ENCODE data around the gene LHB.

LHB gene

GRCh38 chr19:48993175-48994034, 23.5 kb downstream of the LHB start, which contains the start of the genes GYS1 and RUVBL2:
Gene GYS1, minus strand, starts transcription at chr19:48993309. Its CDS starts 197 bp downstream, at chr19:48993112.
Gene RUVBL2, plus strand, starts transcription at chr19:48993887. Its CDS starts 25 bp downstream, at chr19:48993912.
- H3K4me3 ChIP-seq (ENCODE audit: low read depth, low read length) = peak within 1 kb of the TSS; percentile 83
- peak; percentile 99 for TF ChIP-seq CTCF (IDR thresholded peaks at IDR 0.05; ENCODE audit: borderline replicate concordance, insufficient read depth, low read depth, low read length)

- H3K4me3 ChIP-seq (ENCODE audit: low read depth, low read length) = peak overlapping the region; percentile 75
- TF ChIP-seq CTCF (IDR thresholded peaks at IDR 0.05; ENCODE audit: borderline replicate concordance, insufficient read depth, low read depth, low read length) = no peak
These were observed 24.2 kb downstream of the LHB start for GRCh38 chr19:48992581-48993174.

- no peak for TF ChIP-seq CTCF (IDR thresholded peaks at IDR 0.05; ENCODE audit: borderline replicate concordance, insufficient read depth, low read depth, low read length)
- peak overlapping the region; percentile 75 for H3K4me3 ChIP-seq (ENCODE audit: low read depth, low read length)
These were observed 24.9 kb downstream of the LHB start for GRCh38 chr19:48991873-48992580.

GRCh38 chr19:48991011-48991609, 25.8 kb downstream of the LHB start:
- TF ChIP-seq CTCF (IDR thresholded peaks at IDR 0.05; ENCODE audit: borderline replicate concordance, insufficient read depth, low read depth, low read length) = no peak
- no peak overlapping the region for H3K4me3 ChIP-seq (ENCODE audit: low read depth, low read length)

- H3K4me3 ChIP-seq (ENCODE audit: low read depth, low read length) = no peak overlapping the region
- no peak for TF ChIP-seq CTCF (IDR thresholded peaks at IDR 0.05; ENCODE audit: borderline replicate concordance, insufficient read depth, low read depth, low read length)
These were observed 26.5 kb downstream of the LHB start for GRCh38 chr19:48990400-48990799.

- H3K4me3 ChIP-seq (ENCODE audit: low read depth, low read length) = no peak overlapping the region
- TF ChIP-seq CTCF (IDR thresholded peaks at IDR 0.05; ENCODE audit: borderline replicate concordance, insufficient read depth, low read depth, low read length) = no peak
These were observed 27.1 kb downstream of the LHB start for GRCh38 chr19:48989701-48990291.

Measured in GM12875 (cell line).